ENCODE results near the gene ALG11. TPM values are rescaled to one million over a fixed set of nuclear protein-coding genes. Genes with fewer than 3 reads are reported as not detected.

Gene ALG11
- 10 to 100 TPM; 15.0 to 36.2 (median 29.6) TPM for total RNA-seq
- 10 to 100 TPM in 1 of 2 donors, 1 to 10 TPM in 1; 5.9 to 16.6 TPM for polyA plus RNA-seq
- long read RNA-seq, donor 1, full-length matches to known transcripts, result 183 of 252 reads
- long read RNA-seq, donor 1, partial matches to known transcripts, result 11 of 252 reads
- long read RNA-seq, donor 1, other reads (novel, unspliced or antisense), result 58 of 252 reads
- long read RNA-seq, donor 2, transcript ALG11-202 (4 exons, 2,558 nt), result major isoform, 19 of 34 reads
- long read RNA-seq, donor 2, transcript ALG11-203 (2 exons, 1,404 nt), result minor isoform, 5 of 34 reads
- long read RNA-seq, donor 2, partial matches to known transcripts, result 8 of 34 reads
- long read RNA-seq, donor 2, other reads (novel, unspliced or antisense), result 0 of 34 reads
- long read RNA-seq, donor 3, transcript ALG11-202 (4 exons, 2,558 nt), result major isoform, 38 of 68 reads
- long read RNA-seq, donor 3, transcript ALG11-203 (2 exons, 1,404 nt), result minor isoform, 17 of 68 reads
- long read RNA-seq, donor 3, partial matches to known transcripts, result 2 of 68 reads
- long read RNA-seq, donor 3, other reads (novel, unspliced or antisense), result 10 of 68 reads

DNA sequence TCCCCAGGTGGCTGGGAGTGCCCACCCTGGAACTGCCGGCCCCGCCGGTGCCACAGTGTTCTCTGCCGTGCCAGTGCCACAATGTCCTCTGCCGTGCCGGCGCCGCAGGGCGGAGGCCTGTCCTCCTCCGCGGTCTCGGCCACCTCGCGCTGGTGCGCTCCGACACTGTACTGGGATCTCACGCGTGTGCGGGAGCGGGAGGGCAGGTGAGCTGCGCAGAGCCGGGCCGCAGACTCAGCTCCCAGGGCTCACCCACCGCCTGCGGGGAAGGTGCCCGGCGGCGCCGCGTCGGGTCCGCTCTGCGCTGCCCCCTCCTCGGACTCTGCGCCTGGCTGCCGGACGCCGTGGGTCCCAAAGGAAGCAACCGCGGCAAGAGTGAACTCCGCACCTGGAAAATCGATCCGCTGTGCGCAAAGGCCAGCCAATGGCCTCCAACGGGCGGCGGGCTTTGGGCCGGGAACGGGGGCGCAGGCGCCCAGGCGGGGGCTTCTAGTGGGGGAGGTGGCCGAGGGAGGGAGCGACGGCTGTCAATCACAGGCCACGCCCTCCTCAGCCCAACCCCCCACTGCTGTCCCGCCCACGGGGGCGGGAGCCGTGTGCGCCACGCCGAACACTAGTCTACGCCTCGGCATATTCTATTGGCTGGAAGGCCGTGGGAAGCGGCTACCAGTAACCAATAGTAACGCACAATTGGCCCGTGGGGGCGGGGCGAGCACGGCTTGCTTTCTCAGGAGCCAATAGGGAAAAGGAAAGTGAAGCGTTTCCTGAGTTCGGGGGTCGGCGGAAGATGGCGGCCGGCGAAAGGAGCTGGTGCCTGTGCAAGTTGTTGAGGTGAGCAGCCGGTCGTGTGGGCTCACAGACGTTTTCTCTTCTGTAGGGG, at the start of gene ALG11:
TSS of gene ALG11 (plus strand) at position 767 of the 880 bp plus-strand sequence. CDS start at position 788, 21 bp downstream.
- H3K27me3 ChIP-seq, result no peaks in the 10 kb centered on the region
- TF ChIP-seq EP300 (IDR thresholded peaks at IDR 0.05) (no peak), POLR2A (IDR thresholded peaks at IDR 0.05) (peak; percentile 28)
- H3K27ac ChIP-seq, result peak within 1 kb of the TSS; percentile 13 to 43
- H3K4me1 ChIP-seq (ENCODE audit: insufficient read depth), result peaks cover 5% of the 10 kb centered on the region
- no peaks in the 10 kb centered on the region for H3K9me3 ChIP-seq
- intact Hi-C loops (cut with DNase I), result no loop called here
- no peaks in the 10 kb centered on the region for H3K36me3 ChIP-seq
- peak; percentile 98 to 100 (median 99) for DNase-seq
- peak within 1 kb of the TSS; percentile 76 for H3K4me3 ChIP-seq
- 1% methylated on average over 41 to 82 of the region's 82 CpGs for WGBS, 3 donors

DNA sequence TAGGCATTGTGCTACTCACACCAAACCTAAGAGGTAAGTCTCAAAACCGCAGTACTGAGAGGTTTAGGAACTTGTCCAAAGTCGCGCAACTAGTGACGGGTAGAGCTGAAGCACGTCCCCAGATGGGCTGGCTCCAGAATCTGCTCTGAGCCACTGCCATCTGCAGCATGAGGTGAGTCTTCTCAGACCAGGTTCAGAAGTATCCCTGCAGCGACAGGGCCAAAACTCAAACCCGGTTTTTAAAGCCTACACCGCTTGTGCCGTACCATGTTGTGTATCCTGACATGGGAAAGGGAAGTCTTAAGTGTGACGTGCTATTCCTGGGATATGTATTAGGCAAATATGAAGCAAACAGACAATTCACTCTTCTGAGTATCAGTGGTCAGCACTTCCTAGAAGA, 46.0 kb upstream of the ALG11 start:
- WGBS, 3 donors, result 93 to 95% (median 94%) methylated on average over 10 of the region's 10 CpGs
- Histone ChIP-seq H3K4me3 (no peak overlapping the region), H3K27ac (no peak overlapping the region), H3K4me1 (ENCODE audit: insufficient read depth) (no peaks in the 10 kb centered on the region), H3K27me3 (no peaks in the 10 kb centered on the region), H3K9me3 (no peaks in the 10 kb centered on the region), H3K36me3 (no peaks in the 10 kb centered on the region)
- DNase-seq, result no peak
- intact Hi-C loops (cut with DNase I), result loop anchor here in 1 of 4 donors (5.0 kb wide), 1 partner anchor 739 kb away; no protein-coding TSS in a partner anchor
- TF ChIP-seq EP300 (IDR thresholded peaks at IDR 0.05) (no peak), POLR2A (IDR thresholded peaks at IDR 0.05) (no peak)
- TF ChIP-seq, protein P1, sequence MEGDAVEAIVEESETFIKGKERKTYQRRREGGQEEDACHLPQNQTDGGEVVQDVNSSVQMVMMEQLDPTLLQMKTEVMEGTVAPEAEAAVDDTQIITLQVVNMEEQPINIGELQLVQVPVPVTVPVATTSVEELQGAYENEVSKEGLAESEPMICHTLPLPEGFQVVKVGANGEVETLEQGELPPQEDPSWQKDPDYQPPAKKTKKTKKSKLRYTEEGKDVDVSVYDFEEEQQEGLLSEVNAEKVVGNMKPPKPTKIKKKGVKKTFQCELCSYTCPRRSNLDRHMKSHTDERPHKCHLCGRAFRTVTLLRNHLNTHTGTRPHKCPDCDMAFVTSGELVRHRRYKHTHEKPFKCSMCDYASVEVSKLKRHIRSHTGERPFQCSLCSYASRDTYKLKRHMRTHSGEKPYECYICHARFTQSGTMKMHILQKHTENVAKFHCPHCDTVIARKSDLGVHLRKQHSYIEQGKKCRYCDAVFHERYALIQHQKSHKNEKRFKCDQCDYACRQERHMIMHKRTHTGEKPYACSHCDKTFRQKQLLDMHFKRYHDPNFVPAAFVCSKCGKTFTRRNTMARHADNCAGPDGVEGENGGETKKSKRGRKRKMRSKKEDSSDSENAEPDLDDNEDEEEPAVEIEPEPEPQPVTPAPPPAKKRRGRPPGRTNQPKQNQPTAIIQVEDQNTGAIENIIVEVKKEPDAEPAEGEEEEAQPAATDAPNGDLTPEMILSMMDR (IDR thresholded peaks at IDR 0.05), result no peak

- WGBS, 3 donors, result 81 to 84% (median 83%) methylated on average over 8 of the region's 8 CpGs
- intact Hi-C loops (cut with DNase I), result loop anchor here in 1 of 4 donors (5.0 kb wide), 1 partner anchor 740 kb away; no protein-coding TSS in a partner anchor
- Histone ChIP-seq H3K9me3 (no peaks in the 10 kb centered on the region), H3K36me3 (no peaks in the 10 kb centered on the region), H3K4me3 (no peak overlapping the region), H3K27me3 (no peaks in the 10 kb centered on the region), H3K4me1 (ENCODE audit: insufficient read depth) (no peaks in the 10 kb centered on the region), H3K27ac (no peak overlapping the region)
- DNase-seq, result no peak
- TF ChIP-seq EP300 (IDR thresholded peaks at IDR 0.05) (no peak), POLR2A (IDR thresholded peaks at IDR 0.05) (no peak)
- TF ChIP-seq, protein P1 (IDR thresholded peaks at IDR 0.05), result no peak
Observed at GRCh38 chr13:51967482-51968446, 44.4 kb upstream of the ALG11 start.

- WGBS, 3 donors, result 64 to 75% (median 71%) methylated on average over 5 of the region's 5 CpGs
- intact Hi-C loops (cut with DNase I), result no loop called here
- Histone ChIP-seq H3K9me3 (no peaks in the 10 kb centered on the region), H3K4me1 (ENCODE audit: insufficient read depth) (no peaks in the 10 kb centered on the region), H3K36me3 (no peaks in the 10 kb centered on the region), H3K4me3 (no peak overlapping the region), H3K27ac (no peak overlapping the region), H3K27me3 (no peaks in the 10 kb centered on the region)
- TF ChIP-seq POLR2A (IDR thresholded peaks at IDR 0.05) (no peak), EP300 (IDR thresholded peaks at IDR 0.05) (no peak)
- TF ChIP-seq, protein P1 (IDR thresholded peaks at IDR 0.05), result no peak
- no peak for DNase-seq
Observed at GRCh38 chr13:51970349-51970748, 41.8 kb upstream of the ALG11 start.

Data from ovary (tissue), 10 donors.